Left kidney (tissue), 2 donors: ENCODE data around the gene LHX2. TPM values are rescaled to one million over a fixed set of nuclear protein-coding genes. Genes with fewer than 3 reads are reported as not detected.

Experiments
- DNase-seq: peaks from one replicate; pipeline ENCODE4 v3.0.0-alpha.2; 2013
- polyA plus RNA-seq: library from polyadenylated mRNA; unstranded; fragments of 120-200 nt; gene quantifications from one replicate; pipeline ENCODE4 v1.2.1, GENCODE V29; 2013; ENCODE audit not compliant: insufficient read length

The LHX2 gene
- polyA plus RNA-seq, 1 donor = 0.28 TPM

DNA sequence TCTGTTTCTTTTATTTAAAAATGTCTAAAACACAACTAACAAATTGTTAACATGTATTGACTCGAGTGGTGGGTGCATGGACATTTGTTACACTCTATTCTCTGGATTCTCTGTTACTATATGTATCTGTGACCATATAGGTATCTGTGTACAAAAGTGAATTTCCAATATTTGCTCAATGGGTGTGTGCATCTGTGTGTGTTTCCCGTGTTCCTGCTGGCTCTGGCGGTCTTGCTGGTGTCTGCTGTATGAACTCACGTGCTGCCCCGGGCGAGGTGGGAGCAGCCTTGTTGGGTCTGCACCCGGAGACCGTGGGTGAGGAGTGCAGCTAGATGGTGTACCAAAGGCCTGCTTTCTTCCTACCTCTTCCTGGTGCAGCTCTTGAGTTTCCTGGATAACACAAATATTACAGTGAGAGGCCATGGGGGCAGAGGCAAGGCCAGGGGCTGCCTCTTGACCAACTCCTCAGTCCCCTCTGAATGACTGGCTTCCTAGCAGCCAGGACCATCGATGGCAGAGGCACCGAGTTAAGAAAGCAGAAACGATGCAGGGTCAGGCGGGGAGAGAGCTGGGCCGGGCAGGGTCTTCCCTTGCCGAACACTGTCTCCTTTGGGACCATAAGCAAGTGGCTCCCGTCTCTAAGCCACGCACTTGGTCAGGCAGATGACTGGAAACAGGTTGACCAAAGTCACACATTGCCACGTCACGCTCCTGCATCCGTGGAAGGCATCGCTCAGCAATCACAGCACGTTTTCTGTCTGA, 49.5 kb downstream of the LHX2 start:
- no peak for DNase-seq

DNA sequence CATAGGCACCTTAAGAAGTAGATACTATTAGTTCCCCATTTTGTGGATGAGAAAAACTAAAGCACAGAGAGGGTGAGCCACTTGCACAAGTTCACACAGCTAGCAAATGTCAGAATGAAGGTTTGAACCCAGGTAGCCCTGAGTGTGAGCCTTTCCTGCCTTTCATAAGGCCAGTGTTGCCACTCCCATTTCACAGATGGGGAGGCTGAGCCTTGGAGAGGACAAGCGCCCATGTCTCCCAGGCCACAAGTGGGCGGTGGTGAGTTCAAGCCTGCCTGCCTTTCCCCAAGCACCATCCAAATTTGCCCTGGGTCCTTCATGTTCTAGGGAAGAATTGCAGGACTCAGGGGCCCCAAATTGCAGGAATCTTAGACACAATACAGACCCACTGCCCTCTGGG, 50.6 kb downstream of the LHX2 start:
- no peak for DNase-seq

DNA sequence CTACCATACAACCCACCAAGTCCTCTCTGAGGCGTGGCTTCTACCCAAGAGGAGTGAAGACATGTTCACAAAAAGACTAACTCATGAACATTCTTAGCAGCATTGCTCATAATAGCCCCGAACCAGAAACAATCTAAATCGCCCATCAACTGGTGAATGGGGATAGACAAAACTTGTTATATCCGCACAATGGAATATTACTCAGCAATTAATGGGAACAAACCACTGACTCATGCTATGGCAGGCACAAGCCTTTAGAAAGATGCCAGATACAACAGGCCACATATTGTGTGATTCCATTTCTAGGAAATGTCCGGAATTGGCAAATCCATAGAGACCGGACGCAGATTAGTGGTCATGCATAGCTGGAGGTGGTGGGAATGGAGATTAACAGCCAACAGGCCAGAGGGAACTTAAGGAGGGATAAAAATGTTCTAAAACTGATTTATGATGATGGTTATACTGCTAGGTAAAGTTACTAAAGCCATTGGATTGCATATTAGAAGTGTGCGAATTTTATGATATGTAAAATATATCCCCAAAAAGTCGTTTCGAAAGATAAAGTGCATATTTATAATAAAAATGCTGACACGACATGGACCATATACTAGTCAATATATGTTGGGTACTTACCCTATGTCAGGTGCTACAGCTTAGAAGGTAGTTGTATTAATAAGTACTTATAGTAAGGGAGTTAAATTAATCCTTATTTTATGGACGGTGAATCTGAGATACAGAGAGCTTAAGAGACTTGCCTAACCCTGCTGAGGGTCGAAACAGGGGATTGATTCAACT, 55.4 kb downstream of the LHX2 start:
- no peak for DNase-seq

DNA sequence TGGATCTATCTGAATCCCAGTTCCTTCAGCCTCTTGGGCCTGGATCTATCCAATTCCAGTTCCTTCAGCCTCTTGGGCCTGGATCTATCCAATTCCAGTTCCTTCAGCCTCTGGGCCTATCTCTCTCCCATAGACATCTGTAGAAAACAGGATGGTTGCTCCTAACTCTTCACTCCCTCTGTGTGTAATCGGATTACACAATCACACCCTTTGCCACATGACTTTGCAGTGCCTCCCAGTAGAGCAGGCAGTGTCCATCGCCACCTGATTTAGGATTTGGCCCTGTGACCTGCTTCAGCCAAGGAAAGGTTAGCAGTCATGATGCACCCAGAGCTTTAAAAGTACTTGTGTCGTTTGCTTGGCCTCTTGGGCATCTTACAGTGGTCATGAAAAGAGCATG, 56.7 kb downstream of the LHX2 start:
- no peak for DNase-seq

DNA sequence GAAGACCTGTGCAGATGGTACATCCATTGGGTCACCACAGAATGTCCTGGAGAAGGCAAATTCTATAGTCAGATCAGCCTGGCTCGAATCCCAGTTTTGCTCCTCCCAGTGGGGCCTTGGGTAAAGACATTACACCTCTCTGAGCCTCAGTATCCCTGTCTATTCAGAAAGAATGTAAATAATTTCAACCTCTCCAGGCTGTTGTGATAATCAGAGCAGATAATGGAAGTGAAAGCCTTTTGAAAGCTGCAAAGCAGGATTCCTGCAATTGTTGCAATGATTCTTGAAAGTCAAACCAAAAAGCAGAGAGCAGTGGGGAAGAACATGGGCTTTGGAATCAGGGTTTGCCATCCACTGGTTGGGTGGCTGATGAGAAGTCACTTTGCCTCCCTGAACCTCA, 63.2 kb downstream of the LHX2 start:
- DNase-seq = no peak

DNA sequence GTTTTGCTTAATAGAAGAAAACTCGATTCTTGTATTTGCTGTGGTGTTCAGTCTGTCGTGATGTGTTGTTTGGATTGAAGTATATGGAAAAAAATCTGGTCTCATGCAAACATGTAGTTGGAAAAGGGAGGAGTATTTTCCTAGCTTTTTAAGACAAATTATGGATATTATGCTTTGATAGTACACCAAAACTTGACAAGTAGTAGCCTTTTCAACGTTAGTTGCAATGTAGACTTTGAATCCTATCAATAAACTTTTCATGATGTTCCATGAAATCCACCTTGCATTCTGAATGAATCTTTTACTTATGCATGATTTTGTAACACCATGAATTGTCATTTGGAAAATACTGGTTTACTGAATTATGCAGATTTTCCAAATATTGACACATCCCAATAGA, 64.2 kb downstream of the LHX2 start:
- DNase-seq = no peak

DNA sequence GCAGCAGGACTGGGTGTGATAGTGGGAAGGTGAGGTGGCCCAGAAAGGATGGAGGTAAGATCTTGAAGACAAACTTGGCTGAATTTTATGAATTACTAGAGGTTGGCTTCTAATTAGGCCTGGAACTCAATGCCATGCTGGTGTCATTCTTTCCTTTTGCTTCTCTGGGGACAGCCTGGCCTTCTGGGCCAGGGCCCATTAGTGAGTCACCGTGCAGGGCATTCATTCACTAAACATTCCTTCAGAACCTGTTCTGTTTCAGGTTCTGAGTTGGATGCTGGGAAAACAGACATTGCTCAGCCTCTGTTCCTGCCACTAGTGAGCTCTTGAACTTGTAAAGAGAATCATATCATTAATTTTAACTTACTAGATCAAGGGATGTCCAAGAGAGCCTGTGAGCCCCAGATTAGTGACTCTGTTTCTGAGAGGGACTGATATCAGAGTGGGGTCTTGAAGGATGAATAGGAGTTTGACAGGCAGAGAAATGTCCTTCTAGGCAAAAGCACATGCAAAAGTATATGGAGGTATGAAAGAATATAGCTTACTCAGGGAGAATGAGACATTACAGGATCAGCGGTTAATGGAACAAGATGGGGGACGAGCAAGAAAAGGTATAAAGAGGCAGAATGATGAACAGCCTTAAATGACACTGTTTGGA, 66.5 kb downstream of the LHX2 start:
- DNase-seq = no peak

DNA sequence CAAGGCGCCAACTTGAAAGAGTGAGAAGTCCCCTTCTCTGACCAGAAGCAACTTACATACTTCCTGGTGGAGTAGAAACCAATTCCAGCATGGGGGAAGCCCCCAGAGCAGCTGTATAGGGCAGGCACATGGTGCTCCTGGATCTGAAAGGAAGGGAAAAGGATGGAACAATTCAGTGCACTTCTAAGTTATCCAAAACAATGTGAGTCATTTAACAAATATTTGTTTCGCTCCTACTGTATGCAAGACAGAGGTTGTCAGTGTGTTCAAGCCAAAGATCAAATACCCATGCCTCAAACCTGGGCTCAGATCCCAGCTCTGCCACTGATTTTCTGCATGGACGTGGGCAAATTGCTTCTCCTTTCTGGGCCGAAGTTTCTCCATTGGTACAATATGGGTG, 67.1 kb downstream of the LHX2 start:
- no peak for DNase-seq

DNA sequence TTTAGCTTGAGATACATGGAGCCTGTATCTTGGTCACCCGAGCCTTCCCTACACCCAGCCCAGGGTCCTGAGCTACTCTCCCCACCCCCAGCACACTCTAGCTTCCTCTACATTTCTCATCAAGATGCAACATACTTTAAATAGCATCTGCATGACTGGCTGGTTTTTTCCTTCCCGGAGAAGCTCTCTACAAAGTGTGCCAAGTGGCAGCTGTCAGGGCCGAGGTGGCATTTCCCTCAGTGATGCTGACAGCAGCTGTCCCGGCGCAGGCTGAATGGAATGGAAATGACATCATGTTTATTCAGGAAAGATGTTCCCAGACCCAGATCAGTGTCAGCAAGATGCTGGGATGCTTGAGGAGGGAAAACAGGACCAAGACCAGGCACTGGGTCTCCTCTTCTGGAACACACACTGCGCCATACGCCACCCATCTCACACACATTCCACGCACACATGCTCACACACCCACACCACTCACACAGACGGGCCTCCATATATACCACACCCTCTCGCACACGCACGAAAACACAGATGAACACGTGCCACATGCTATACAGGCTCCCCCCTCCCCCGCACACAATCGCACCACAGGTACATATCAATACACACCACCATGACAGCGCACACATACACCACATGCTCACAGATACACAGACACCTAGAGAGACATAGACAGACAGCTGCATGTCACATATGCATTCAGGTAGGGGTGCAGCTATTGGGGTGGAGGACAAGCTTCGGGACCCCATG, 67.8 kb downstream of the LHX2 start:
- DNase-seq = no peak

DNA sequence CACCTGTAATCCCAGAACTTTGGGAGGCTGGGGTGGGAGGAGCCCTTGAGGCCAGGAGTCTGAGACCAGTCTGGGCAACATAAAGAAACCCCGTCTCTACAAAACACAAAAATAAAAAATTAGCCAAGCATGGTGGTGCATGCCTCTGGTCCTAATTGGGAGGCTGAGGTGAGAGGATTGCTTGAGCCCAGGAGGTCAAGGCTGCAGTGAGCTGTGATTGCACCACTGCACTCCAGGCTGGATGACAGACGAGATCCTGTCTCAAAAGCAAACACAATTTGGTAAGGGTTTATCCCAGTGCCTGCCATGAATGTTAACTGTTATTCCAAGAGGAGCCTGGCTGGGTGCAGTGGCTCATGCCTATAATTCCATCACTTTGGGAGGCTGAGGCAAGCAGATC, 71.1 kb downstream of the LHX2 start:
- no peak for DNase-seq

Other genes starting within 250 kb of the LHX2 start
- gene DENND1A, start 81.6 kb upstream of the LHX2 start, polyA plus RNA-seq = 24.5 TPM
- gene NEK6, start 246.2 kb downstream of the LHX2 start, polyA plus RNA-seq = 27.2 TPM